Suprapubic skin (tissue), 3 donors: ENCODE results near the gene RBM7.

ENCODE experiments used
- CTCF ChIP-seq, 2 donors: fragments of 200-600 bp in 1 of 2; fragments of 450-650 bp in 1 of 2; sonication (generic) in 1 of 2; IDR thresholded peaks; one replicate each; pipeline ENCODE4 v1.5.1; 2016 to 2019; ENCODE audit warnings: antibody characterized with exemption in 2 of 2, mild to moderate bottlenecking in 1 of 2, moderate library complexity in 1 of 2
- EP300 ChIP-seq: sonication (generic); formaldehyde crosslinking; IDR thresholded peaks from one replicate; pipeline ENCODE4 v1.6.1; 2017; ENCODE audit warnings: antibody characterized with exemption
- POLR2A ChIP-seq, 2 donors: fragments of 450-650 bp; IDR thresholded peaks; one replicate each; pipeline ENCODE4 v1.6.1; 2017; ENCODE audit warnings: antibody characterized with exemption in 2 of 2, mild to moderate bottlenecking in 2 of 2, moderate library complexity in 2 of 2

- TF ChIP-seq POLR2A (IDR thresholded peaks at IDR 0.05) (no peak), CTCF (IDR thresholded peaks at IDR 0.05) (no peak), EP300 (no peak)
Measured at GRCh38 chr11:114412946-114413345, 12.5 kb downstream of the RBM7 start.
